NB4 (cell line): ENCODE data around the gene CARMIL1.
"Not testable (repeated sequence)": the region's sequence is repeated elsewhere in the genome, so short reads cannot be mapped to it uniquely, and the experiment has no call there.

Source experiments
- DNase-seq: peaks from one replicate; pipeline ENCODE4 v3.0.0; 2010; ENCODE audit warnings: low read depth
- H3K4me3 ChIP-seq: one replicate; pipeline ENCODE4 v1.5.1; 2011; ENCODE audit warnings: mild to moderate bottlenecking, low read depth, low read length, moderate library complexity
- MYC ChIP-seq: IDR thresholded peaks from 2 replicates; pipeline ENCODE4 v1.6.1; 2011; ENCODE audit warnings: low read depth, low read length
- POLR2A ChIP-seq: IDR thresholded peaks from 2 replicates; pipeline ENCODE4 v1.6.1; 2011; ENCODE audit warnings: mild to moderate bottlenecking; ENCODE audit not compliant: insufficient read length; ENCODE audit errors: extremely low read depth
- TF ChIP-seq, protein P1 (sequence below): IDR thresholded peaks from one replicate; pipeline ENCODE4 v1.5.1; 2012; ENCODE audit warnings: low read depth, low read length
- TF ChIP-seq, protein P2 (sequence below): IDR thresholded peaks from 2 replicates; pipeline ENCODE4 v1.6.1; 2011; ENCODE audit warnings: low read depth, low read length

CARMIL1 gene

DNA sequence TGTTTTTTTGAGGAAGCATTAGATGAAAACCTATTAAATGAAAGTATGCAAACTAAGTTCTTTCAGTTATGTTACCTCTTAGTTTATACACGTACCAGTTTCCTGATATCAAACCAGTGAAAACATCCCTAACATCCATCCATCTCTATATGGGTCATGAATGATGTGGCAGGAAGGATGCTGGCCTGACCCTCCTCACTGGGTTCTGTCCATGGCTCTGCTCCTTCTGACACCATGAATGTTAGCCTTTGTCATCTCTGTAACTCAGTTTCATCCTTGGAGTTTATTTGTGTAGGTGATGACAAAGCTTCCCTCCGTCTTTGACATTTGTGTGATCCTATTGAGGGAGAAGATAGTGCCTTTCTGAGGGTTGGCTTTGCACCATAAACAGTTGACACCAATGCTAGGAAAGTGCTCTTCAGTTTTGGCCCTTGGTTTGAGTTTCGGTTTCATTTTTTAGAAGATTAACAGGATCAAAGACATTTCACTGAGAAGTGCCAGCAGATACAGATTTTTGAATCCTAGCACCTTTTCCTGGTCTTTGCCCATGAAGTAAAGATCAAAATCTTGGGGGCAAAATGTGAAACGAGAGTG, 300.8 kb downstream of the CARMIL1 start:
- TF ChIP-seq POLR2A, result no peak
- TF ChIP-seq MYC, result no peak
- TF ChIP-seq, protein P1, sequence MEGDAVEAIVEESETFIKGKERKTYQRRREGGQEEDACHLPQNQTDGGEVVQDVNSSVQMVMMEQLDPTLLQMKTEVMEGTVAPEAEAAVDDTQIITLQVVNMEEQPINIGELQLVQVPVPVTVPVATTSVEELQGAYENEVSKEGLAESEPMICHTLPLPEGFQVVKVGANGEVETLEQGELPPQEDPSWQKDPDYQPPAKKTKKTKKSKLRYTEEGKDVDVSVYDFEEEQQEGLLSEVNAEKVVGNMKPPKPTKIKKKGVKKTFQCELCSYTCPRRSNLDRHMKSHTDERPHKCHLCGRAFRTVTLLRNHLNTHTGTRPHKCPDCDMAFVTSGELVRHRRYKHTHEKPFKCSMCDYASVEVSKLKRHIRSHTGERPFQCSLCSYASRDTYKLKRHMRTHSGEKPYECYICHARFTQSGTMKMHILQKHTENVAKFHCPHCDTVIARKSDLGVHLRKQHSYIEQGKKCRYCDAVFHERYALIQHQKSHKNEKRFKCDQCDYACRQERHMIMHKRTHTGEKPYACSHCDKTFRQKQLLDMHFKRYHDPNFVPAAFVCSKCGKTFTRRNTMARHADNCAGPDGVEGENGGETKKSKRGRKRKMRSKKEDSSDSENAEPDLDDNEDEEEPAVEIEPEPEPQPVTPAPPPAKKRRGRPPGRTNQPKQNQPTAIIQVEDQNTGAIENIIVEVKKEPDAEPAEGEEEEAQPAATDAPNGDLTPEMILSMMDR, result no peak
- TF ChIP-seq, protein P2, sequence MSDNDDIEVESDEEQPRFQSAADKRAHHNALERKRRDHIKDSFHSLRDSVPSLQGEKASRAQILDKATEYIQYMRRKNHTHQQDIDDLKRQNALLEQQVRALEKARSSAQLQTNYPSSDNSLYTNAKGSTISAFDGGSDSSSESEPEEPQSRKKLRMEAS, result no peak
- no peak overlapping the region for H3K4me3 ChIP-seq
- no peak for DNase-seq

- TF ChIP-seq MYC, result no peak
- TF ChIP-seq, protein P2, result no peak
- TF ChIP-seq, protein P1, result no peak
- no peak for DNase-seq
- H3K4me3 ChIP-seq, result no peak overlapping the region
Observed at GRCh38 chr6:25582101-25582500, 302.9 kb downstream of the CARMIL1 start.

GRCh38 chr6:25583099-25583498, 303.9 kb downstream of the CARMIL1 start:
- DNase-seq, result no peak
- H3K4me3 ChIP-seq, result no peak overlapping the region
- no peak for TF ChIP-seq MYC
- TF ChIP-seq POLR2A, result no peak
- TF ChIP-seq, protein P2, result no peak
- TF ChIP-seq, protein P1, result no peak

DNA sequence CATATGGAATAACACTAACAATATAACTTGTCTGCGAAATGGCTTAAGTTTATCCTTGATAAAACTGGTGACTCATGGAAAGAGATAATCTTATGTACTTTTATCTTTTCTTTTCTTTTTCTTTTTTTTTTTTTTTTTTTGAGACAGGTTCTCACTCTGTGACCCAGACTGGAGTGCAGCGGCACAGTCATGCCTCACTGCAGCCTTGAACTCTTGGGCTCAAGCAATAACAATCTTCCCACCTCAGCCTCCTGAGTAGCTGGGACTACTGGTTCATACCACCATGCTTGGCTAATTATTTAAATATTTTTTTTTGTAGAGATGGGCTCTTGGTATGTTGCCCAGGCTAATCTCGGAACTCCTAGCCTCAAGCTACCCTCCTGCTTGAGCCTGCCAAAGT, 304.7 kb downstream of the CARMIL1 start:
- no peak overlapping the region for H3K4me3 ChIP-seq
- DNase-seq, result no peak
- TF ChIP-seq, protein P1, result no peak
- TF ChIP-seq, protein P2, result no peak
- TF ChIP-seq POLR2A, result no peak
- no peak for TF ChIP-seq MYC

GRCh38 chr6:25585225-25585624, 306.1 kb downstream of the CARMIL1 start:
- no peak for DNase-seq
- TF ChIP-seq, protein P2, result no peak
- TF ChIP-seq MYC (no peak), POLR2A (no peak)
- TF ChIP-seq, protein P1, result no peak
- no peak overlapping the region for H3K4me3 ChIP-seq

DNA sequence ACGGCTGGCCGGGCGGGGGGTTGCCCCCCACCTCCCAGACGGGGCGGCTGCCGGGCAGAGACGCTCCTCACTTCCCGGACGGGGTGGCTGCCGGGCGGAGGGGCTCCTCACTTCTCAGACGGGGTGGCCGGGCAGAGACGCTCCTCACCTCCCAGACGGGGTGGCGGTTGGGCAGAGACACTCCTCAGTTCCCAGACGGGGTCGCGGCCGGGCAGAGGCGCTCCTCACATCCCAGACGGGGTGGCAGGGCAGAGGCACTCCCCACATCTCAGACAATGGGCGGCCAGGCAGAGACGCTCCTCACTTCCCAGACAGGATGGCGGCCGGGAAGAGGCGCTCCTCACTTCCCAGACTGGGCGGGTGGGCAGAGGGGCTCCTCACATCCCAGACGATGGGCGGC, 306.9 kb downstream of the CARMIL1 start:
- DNase-seq, H3K4me3 ChIP-seq: not testable (repeated sequence)
